ENCODE results near the gene TMEM174.
A peak's percentile ranks its signal among the peaks of the same experiment; 100 is the strongest.

Gene TMEM174

GRCh38 chr5:73153513-73153912, 19.5 kb upstream of the TMEM174 start:
- no peak for DNase-seq (ENCODE audit: low read depth, low spot score)

DNA sequence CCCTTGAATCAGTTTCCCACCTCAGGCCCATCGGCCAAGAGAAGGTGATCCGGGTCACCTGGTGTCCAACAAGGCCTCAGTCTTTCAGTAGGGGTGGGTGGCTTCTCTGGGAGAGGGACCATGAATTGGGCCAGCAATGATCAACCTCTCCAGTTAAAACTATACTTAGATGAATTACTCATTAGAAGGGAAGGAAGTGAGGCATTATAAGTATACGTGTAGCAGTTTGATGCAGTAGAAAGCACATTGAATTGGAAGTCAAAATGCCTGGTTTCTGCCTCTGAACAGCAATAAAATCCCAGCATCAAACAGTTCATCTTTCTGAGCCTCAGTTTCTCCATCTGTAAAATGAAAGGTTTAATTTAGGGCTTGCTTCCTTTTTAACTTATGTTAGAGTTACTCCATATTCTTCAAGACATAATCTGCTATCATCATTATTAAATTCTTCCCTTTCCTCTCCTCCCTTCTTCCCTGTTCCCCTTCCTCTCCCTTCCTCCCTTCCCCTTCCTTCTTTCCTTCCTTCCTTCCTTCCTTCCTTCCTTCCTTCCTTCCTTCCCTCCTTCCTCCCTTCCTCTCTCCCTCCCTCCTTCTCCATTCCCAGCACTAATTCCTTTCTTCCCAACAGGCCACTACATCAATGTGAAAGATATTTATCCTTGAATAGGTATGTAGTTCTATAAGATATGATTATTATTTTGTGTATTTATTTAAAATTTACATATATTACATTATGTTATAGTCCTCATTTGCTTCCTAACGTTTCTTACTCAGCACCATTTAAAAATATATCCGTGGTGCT, 18.6 kb upstream of the TMEM174 start:
- no peak for DNase-seq (ENCODE audit: low read depth, low spot score)

DNA sequence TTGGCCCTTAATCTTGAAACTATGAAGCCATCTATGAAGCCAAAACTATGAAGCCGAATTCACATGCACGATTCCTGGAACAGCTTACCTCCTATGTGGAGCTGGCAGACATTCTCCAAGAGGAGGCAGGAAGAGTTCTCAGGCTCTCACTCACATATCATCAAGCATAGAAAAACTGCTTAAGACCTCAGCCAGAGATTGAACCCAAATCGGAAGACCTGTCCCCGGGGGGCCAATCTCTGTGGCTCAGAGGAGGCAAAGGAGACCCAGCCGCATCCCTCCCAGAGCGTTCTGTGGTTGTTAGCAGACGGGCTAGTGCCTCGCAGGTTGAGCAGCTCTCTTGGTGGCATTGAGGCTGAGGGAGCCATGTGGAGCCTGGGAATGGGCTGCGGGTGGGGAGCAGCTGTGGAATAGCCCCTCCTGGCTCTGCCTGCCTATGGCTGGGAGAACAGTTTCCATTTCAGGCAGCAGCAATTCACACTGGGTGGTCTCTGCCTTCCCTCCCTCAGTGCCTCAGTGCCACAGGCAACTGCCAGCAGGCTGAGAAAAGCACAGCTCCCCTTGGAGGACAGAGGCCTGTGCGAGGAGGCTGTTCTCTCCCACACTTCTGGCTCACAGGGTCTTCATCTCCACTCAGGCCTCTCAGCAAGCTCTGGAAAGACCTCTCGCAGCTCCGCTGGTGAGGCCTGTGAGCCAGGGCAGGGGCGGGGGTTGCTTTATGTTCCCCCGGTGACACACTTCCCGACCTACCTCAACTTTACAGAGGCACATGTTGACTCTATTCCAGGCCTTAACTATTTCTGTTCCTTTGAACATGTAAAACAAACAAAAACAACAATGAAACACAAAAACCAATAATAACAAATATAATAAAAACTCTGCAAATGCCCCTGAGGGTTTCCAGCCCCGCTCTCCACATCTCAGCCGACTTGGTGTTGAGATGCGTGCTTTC, 17.4 kb upstream of the TMEM174 start:
- no peak for DNase-seq (ENCODE audit: low read depth, low spot score)

- DNase-seq (ENCODE audit: low read depth, low spot score), result no peak
These were observed 15.3 kb upstream of the TMEM174 start for GRCh38 chr5:73157414-73158303.

DNA sequence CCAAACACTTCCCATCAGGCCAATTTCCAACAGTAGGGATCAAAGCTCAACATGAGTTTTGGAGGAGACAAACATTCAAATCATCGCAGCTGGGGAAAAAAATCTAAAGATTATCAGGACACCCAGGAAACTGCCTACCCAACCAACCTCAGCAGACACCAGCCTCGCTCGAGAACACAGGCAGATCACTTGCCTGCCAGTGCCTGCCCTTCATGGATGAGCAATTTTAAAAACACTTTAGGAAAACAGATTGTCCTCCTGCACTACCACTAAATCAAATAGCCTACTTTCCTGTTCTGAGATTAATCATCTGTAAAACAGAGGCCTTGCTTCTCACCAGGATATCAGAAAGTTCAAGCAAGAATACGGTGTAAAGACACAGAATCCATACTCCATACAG, 14.7 kb upstream of the TMEM174 start:
- DNase-seq (ENCODE audit: low read depth, low spot score), result no peak

DNA sequence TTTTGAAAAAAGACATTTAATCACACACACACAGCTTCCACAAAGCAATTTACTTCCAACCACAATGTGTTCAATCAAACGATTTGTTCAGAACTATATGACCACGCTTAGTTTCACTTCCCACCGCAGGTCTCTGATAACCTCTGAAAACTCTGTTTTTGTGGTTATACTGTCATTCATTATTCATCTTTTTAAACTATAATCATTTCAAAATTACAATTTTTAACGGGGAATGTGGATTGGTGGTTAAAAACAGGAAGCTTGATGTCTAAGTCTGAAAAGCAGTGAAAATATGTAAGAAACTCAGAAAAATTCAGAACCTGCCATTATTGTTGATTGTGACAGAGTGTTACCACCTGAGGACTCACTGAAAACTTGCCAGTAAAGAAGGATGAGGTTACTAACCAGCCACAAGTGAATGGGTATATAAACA, 12.7 kb upstream of the TMEM174 start:
- no peak for DNase-seq (ENCODE audit: low read depth, low spot score)

- DNase-seq (ENCODE audit: low read depth, low spot score), result peak; percentile 17
These were observed 2.5 kb upstream of the TMEM174 start for GRCh38 chr5:73170522-73170921.

GRCh38 chr5:73171495-73171894, 1.5 kb upstream of the TMEM174 start:
- DNase-seq (ENCODE audit: low read depth, low spot score), result no peak

DNA sequence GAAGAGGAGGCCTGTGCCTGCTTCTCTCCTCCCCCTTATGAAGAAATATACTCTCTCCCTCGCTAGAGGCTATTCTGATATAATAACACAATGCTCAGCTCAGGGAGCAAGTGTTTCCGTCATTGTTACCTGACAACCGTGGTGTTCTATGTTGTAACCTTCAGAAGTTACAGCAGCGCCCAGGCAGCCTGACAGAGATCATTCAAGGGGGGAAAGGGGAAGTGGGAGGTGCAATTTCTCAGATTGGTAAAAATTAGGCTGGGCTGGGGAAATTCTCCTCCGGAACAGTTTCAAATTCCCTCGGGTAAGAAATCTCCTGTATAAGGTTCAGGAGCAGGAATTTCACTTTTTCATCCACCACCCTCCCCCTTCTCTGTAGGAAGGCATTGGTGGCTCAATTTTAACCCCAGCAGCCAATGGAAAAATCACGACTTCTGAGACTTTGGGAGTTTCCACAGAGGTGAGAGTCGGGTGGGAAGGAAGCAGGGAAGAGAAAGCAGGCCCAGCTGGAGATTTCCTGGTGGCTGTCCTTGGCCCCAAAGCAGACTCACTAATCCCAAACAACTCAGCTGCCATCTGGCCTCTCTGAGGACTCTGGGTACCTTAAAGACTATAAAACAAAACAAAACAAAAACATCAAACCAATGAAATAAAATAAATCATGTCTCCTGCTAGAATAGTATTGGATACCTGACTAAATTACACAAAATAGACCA, 1.3 kb downstream of the TMEM174 start:
- DNase-seq (ENCODE audit: low read depth, low spot score), result no peak

DNA sequence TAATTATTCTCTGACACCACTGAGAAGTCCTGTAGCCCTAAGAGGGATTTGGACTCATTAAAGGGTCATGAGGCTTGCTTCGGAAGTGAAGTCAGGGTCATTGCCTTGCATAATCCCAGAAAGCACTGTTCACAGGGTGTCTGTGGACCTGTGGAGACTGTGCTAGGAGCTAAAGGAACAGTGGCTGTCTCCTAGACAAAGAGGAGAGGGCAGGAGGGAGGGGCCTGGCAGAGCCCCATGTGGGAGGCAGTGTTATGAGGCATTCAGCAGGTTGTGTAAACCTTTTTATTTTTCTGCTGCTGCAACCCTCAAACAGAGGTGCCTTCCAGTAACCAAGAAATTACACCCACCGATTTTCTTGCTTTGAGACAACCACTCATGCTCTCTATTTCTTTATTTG, 3.3 kb downstream of the TMEM174 start:
- DNase-seq (ENCODE audit: low read depth, low spot score), result no peak

DNA sequence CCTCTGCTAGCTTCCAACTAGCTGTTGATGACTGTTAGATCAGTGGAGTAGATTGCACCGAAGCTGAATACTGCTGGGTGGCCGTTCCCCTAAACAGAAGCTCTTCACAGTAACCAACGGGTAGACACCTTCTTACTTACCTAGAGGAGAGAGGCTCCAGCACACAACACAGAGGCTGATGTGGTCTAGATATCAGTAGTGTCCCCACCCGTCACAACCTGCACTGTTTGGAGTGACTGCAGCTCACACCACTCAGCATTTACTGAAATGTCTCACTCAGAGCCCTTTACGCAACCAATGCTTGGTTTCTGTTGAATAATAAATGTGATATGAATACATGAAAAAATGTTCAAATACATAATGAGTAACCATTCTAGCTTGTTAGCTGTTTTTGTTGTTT, 5.3 kb downstream of the TMEM174 start:
- no peak for DNase-seq (ENCODE audit: low read depth, low spot score)

GRCh38 chr5:73179730-73180129, 6.7 kb downstream of the TMEM174 start:
- no peak for DNase-seq (ENCODE audit: low read depth, low spot score)

DNA sequence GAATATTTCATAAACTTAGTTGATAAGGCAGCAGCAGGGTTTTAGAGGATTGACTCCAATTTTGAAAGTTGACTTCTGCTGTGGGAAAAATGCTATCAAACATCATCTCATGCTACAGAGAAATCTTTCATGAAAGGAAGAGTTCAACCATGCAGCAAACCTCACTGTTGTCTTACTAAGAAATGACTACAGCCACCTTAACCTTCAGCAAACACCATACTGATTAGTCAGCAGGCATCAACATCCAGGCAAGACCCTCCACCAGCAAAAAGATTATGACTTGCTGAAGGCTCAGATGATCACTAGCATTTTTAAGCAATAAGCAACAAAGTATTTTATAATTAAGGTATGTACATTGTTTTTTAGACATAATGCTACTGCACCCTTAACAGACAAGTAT, 7.6 kb downstream of the TMEM174 start:
- no peak for DNase-seq (ENCODE audit: low read depth, low spot score)

DNA sequence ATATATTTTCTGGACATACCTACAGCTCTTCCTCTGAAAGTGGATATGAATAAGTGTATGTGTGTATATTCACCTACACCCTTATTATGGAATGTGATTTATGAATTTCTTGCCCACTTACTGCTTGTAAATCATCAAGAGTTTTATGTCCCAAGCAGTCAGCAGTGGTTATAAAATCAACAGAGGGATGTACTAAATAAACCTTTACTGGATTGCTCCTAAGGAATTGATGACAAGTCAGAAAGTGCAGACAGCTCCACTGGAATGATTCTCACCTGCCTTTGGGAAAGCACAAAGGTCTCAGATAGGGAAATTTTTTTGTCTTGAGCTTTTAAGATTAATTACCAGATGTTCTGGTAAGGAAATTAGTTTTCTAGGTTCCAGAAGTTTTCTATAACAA, 9.3 kb downstream of the TMEM174 start:
- DNase-seq (ENCODE audit: low read depth, low spot score), result no peak

DNA sequence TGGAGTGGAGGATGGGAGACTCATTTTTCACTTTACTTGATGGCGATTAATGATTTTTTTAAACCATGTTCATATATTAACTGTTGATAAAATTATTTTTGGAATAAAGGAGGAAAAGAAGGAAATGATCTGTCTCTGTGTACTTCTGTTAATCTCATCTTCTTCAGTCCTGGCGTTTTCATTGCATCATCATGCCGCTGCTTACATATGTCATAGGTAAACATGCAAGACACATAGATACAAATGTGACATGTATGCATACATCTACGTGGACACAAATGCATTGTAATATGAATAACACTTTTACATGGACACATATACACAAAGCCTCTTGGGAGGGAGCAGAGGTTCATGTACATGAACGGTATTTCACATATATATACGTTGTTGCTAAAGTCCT, 10.0 kb downstream of the TMEM174 start:
- DNase-seq (ENCODE audit: low read depth, low spot score), result no peak

DNA sequence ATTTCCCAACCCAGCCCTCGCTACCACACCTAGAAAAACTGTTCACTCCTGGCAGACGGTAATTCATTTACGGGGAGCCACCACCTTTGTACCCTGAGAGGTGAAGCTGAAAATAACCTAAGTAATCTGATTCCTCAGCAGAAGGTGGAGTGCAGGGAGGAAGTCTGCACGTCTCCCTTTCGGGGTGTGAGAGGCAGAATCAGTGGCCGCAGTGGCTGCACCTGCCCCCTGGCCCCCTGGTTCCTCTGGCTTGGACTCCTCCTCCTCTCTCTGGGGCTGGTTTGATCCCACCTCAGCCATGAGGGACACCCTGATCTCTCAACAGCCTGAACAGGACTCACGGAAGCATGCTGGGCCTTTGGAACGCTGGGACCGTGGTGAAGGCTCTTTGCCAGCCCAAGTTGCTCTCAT, 10.5 kb downstream of the TMEM174 start:
- no peak for DNase-seq (ENCODE audit: low read depth, low spot score)

DNA sequence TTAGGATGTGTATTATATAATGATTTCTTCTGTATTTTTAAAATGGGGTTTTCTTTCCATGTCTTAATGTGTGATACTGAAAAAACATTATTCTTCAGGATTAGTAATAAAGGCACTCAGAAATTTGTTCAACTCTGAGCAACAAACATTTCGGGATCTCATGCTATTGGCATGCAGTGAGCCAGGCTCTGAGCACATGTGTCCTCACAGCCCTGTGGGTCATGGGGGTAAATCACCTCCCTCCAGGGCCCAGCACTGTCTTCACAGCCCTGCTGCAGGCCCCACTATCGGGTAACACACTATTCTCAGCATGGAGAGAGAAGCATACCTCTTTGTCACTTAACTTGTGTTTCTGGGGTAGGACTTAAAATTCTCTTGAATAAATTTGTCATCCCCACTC, 14.0 kb downstream of the TMEM174 start:
- DNase-seq (ENCODE audit: low read depth, low spot score), result no peak

DNA sequence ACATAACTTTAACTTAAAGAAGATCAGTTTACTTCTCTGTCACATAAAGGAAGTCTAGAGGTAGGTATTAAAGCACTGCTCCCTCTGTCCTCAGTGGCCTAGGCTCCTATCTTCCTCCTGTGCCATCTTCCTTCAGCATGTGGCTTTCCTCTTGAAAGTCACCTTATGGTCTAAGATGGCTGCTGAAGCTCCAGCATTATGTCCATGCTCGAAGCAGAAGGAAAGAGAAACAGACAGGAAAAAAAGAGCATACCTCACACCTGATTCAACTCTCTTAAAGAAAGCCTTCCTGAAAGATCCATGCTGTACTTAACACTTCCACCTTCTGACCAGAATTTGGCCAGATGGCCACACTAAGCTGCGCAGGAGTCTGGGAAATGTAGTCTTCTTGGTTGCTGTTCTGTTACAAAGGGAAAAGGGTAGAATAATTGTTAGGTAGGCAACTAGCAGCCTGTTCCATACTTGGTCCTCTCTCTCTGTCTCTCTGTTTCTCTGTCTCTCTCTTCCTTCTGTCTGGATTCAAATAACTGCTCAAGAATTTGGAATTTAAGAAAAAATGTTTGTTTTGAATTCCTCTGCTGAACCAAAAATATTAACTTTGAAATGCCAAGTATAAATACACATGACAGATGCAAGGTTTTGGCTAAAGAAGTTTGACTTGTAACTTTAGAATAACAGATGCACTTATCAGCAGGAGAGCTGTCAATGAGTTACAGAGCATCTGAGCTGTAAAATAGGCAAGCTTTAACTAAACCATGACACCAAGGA, 16.0 kb downstream of the TMEM174 start:
- DNase-seq (ENCODE audit: low read depth, low spot score), result no peak

DNA sequence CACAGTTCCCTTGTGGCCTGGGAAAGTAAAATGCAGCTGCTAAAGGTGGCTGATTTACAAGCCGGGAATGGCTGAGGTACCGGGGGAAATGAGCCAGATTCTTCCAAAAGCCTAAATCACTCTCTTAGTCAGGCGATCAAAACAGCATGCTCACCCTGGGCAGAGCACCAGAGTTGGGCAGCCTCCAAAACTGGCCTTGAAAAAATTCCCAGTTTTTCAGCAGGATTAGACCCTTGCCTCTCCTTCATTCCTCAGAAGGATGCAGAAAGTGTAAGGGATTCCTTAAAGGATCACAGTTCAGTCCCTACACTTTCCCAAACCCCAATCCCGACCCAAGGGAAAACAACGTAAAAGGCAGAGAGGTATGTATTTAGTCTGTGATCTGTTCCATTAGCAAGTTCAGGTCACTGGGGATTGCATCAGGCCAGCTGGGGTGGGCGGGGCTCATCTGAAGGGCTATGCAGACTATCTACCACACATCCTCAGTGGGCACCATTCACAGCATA, 16.9 kb downstream of the TMEM174 start:
- DNase-seq (ENCODE audit: low read depth, low spot score), result no peak

DNA sequence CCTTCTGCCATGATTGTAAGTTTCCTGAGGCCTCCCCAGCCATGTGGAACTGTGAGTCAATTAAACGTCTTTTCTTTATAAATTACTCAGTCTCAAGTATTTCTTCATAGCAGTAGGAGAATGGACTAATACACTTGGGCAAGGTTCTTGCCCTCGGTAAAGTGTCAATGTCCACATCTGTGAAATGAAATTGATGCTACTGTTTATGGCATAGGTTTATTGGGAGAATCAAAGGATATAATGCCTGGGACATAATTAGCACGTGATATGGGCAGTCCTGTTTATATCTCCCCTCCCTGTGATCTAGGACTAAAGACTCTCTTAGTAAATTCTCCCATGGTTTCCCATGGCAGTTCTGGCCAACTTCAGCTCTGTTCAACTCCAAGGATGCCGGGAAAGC, 19.4 kb downstream of the TMEM174 start:
- no peak for DNase-seq (ENCODE audit: low read depth, low spot score)

Measured in iPS DF 19.7 (cell line).